ENCODE measurements around the gene DIS3. TPM values are rescaled to one million over a fixed set of nuclear protein-coding genes. Genes with fewer than 3 reads are reported as not detected.

The DIS3 gene
- total and polyA plus RNA-seq, 2 of the 13 experiments (the other 11 are each of a cell fraction or from before 2014, with no cell fraction given): 13.2 to 35.0 TPM

DNA sequence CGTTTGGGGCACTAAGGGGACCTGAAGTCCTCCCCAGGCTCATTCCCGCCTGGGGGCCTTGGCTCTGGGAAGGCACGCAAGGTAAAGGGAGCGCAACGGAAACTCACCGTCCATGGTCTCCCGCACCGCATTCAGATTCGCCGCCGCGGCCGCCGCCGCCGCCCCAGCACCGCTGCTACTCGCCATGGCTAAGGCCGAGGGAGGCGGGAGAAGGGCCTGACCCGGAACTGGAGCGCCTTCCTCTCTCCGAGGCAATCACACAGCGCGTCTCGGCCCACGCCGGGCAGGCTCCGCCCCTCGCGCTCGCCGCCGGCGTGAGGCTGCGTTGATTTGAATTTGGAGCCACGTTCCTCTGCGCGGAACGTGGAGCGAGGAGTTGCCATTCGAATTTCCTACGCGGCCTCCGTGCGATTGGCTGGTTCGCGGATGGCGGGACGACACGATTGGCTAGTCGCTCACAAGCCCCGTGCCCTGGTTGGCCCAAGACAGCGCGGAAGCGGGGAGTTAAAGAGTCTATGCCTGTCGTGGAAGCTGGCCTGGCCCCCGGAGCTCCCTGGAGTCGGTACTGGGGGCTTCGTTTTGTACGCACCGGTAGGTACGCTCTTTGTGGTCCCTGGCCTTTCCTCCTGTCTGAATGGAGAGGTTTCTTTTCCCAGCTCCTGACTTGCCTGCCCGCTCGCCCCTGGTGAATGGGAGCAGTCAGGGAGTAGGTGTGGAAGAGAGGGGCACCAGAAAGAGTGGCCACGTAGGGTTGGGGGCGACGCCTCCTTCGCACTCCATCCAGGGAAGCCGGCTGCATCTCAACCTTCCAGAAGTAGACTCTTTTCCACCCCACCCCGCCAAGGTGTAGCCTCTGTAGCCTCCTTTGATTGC is 54.0 kb downstream of the DIS3 start, which contains the start of the genes BORA and MZT1 (continued):
- TF ChIP-seq JARID2 (CRISPR knock-in tag; IDR thresholded peaks at IDR 0.05; ENCODE audit: insufficient replicate concordance) (no peak), WIZ (CRISPR knock-in tag; IDR thresholded peaks at IDR 0.05) (peak; percentile 40; the same call in 1 of the 2 replicates), RCOR2 (CRISPR knock-in tag; IDR thresholded peaks at IDR 0.05) (no peak), MIER3 (CRISPR knock-in tag; IDR thresholded peaks at IDR 0.05; ENCODE audit: borderline replicate concordance) (no peak), ZBTB38 (CRISPR knock-in tag; IDR thresholded peaks at IDR 0.05) (peak; percentile 78), STAT5B (CRISPR knock-in tag; IDR thresholded peaks at IDR 0.05) (no peak), ZBTB42 (CRISPR knock-in tag; IDR thresholded peaks at IDR 0.05) (no peak; the same call in 1 of the 2 replicates), ZNF10 (CRISPR knock-in tag; IDR thresholded peaks at IDR 0.05; ENCODE audit: borderline replicate concordance, low read depth) (no peak), RBM39 (IDR thresholded peaks at IDR 0.05; ENCODE audit: low read depth, low read length, poor library complexity, severe bottlenecking) (no peak), ZNF282 (IDR thresholded peaks at IDR 0.05; ENCODE audit: partially characterized antibody) (no peak), ZSCAN30 (CRISPR knock-in tag; IDR thresholded peaks at IDR 0.05) (no peak), SSRP1 (CRISPR knock-in tag; IDR thresholded peaks at IDR 0.05) (no peak), SAP130 (CRISPR knock-in tag; IDR thresholded peaks at IDR 0.05; ENCODE audit: low read depth) (peak; percentile 98)
- TF ChIP-seq, protein P1, sequence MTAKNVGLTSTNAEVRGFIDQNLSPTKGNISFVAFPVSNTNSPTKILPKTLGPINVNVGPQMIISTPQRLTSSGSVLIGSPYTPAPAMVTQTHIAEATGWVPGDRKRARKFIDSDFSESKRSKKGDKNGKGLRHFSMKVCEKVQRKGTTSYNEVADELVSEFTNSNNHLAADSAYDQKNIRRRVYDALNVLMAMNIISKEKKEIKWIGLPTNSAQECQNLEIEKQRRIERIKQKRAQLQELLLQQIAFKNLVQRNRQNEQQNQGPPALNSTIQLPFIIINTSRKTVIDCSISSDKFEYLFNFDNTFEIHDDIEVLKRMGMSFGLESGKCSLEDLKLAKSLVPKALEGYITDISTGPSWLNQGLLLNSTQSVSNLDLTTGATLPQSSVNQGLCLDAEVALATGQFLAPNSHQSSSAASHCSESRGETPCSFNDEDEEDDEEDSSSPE (CRISPR knock-in tag; IDR thresholded peaks at IDR 0.05): peak; percentile 99
- TF ChIP-seq, protein P2, sequence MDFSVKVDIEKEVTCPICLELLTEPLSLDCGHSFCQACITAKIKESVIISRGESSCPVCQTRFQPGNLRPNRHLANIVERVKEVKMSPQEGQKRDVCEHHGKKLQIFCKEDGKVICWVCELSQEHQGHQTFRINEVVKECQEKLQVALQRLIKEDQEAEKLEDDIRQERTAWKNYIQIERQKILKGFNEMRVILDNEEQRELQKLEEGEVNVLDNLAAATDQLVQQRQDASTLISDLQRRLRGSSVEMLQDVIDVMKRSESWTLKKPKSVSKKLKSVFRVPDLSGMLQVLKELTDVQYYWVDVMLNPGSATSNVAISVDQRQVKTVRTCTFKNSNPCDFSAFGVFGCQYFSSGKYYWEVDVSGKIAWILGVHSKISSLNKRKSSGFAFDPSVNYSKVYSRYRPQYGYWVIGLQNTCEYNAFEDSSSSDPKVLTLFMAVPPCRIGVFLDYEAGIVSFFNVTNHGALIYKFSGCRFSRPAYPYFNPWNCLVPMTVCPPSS (IDR thresholded peaks at IDR 0.05): no peak
- TF ChIP-seq, protein P3, sequence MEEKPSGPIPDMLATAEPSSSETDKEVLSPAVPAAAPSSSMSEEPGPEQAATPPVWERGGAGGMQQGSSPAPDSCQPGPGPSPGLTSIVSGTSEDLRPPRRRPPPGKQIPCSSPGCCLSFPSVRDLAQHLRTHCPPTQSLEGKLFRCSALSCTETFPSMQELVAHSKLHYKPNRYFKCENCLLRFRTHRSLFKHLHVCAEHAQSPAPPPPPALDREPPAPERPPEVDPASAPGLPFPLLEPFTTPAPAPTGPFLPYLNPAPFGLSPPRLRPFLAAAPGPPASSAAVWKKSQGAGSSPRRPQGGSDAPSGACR (CRISPR knock-in tag; IDR thresholded peaks at IDR 0.05): no peak; the same call in 1 of the 2 replicates
- TF ChIP-seq, protein P4, sequence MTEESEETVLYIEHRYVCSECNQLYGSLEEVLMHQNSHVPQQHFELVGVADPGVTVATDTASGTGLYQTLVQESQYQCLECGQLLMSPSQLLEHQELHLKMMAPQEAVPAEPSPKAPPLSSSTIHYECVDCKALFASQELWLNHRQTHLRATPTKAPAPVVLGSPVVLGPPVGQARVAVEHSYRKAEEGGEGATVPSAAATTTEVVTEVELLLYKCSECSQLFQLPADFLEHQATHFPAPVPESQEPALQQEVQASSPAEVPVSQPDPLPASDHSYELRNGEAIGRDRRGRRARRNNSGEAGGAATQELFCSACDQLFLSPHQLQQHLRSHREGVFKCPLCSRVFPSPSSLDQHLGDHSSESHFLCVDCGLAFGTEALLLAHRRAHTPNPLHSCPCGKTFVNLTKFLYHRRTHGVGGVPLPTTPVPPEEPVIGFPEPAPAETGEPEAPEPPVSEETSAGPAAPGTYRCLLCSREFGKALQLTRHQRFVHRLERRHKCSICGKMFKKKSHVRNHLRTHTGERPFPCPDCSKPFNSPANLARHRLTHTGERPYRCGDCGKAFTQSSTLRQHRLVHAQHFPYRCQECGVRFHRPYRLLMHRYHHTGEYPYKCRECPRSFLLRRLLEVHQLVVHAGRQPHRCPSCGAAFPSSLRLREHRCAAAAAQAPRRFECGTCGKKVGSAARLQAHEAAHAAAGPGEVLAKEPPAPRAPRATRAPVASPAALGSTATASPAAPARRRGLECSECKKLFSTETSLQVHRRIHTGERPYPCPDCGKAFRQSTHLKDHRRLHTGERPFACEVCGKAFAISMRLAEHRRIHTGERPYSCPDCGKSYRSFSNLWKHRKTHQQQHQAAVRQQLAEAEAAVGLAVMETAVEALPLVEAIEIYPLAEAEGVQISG (CRISPR knock-in tag; IDR thresholded peaks at IDR 0.05): peak; percentile 88
- TF ChIP-seq, protein P5, sequence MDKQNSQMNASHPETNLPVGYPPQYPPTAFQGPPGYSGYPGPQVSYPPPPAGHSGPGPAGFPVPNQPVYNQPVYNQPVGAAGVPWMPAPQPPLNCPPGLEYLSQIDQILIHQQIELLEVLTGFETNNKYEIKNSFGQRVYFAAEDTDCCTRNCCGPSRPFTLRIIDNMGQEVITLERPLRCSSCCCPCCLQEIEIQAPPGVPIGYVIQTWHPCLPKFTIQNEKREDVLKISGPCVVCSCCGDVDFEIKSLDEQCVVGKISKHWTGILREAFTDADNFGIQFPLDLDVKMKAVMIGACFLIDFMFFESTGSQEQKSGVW (CRISPR knock-in tag; IDR thresholded peaks at IDR 0.05; ENCODE audit: borderline replicate concordance): 0 out of 2 replicates have a peak, but pooled peaks have one; percentile 32

All from HepG2 (cell line).